Measurements from ENCODE around the gene PCGF1.
A peak's percentile ranks its signal among the peaks of the same experiment; 100 is the strongest.

PCGF1 gene

DNA sequence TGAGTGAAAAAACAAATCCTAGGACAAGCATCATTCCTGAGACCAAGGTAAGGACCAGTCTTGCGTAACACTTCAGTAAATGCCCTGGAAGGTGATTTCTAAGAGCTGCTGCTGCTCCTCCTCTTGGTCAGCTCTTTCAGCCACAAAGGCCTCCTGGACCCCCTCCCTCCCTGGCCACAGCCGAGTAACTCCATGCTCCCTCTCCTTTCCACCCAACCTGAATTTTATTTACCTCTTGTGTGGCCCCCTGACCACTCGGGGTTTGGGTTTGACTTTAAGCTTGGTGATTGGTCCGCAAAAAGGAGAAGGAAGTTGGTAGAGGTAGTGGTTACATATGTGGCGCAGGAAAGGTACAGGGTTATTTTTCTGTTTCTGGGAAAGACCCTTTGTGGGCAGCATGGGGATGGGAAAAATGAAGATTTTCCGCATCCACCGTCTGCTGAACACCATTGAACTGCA is 31.4 kb upstream of the PCGF1 start:
- POLR2A ChIA-PET, result interaction anchor here (0.6 to 2.4 kb wide), 5 partner anchors 9 to 67 kb away, joined by 3 to 12 read pairs (median 4); partner anchors contain the start of genes AUP1, HTRA2 and MRPL53
- DNase-seq (ENCODE audit: extremely low spot score), result peak; percentile 53
- TF ChIP-seq, protein P1, sequence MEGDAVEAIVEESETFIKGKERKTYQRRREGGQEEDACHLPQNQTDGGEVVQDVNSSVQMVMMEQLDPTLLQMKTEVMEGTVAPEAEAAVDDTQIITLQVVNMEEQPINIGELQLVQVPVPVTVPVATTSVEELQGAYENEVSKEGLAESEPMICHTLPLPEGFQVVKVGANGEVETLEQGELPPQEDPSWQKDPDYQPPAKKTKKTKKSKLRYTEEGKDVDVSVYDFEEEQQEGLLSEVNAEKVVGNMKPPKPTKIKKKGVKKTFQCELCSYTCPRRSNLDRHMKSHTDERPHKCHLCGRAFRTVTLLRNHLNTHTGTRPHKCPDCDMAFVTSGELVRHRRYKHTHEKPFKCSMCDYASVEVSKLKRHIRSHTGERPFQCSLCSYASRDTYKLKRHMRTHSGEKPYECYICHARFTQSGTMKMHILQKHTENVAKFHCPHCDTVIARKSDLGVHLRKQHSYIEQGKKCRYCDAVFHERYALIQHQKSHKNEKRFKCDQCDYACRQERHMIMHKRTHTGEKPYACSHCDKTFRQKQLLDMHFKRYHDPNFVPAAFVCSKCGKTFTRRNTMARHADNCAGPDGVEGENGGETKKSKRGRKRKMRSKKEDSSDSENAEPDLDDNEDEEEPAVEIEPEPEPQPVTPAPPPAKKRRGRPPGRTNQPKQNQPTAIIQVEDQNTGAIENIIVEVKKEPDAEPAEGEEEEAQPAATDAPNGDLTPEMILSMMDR (IDR thresholded peaks at IDR 0.05; ENCODE audit: control extremely low read depth, extremely low read depth, low read depth, missing control alignments), result no peak
- CTCF ChIA-PET, result interaction anchor here (0.9 to 3.0 kb wide), 9 partner anchors 8 to 55 kb away, joined by 3 to 19 read pairs (median 5); partner anchors contain the start of genes AUP1 and HTRA2

DNA sequence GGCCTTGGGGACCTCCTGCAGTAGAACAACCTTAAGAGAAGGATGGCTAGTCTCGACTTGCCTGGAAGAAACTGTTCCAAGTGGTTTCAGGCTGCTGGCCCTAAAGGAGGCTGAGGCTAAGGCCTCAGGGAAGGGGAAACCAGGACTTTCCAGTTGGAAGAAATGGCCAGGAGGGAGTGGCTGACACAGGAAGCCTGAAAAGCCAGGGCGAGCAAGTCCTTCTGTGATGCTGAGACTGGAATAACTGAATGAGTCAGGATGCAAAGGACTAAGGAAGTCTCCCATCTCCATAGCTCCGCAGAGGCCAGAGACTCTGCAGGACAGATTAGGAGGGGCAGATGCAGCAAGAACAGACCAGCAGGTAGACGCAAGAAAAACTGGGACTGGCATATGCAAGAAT is 29.6 kb upstream of the PCGF1 start:
- TF ChIP-seq, protein P1 (IDR thresholded peaks at IDR 0.05; ENCODE audit: control extremely low read depth, extremely low read depth, low read depth, missing control alignments), result no peak
- no peak for DNase-seq (ENCODE audit: extremely low spot score)
- CTCF ChIA-PET, result no interaction called here
- POLR2A ChIA-PET, result no interaction called here

DNA sequence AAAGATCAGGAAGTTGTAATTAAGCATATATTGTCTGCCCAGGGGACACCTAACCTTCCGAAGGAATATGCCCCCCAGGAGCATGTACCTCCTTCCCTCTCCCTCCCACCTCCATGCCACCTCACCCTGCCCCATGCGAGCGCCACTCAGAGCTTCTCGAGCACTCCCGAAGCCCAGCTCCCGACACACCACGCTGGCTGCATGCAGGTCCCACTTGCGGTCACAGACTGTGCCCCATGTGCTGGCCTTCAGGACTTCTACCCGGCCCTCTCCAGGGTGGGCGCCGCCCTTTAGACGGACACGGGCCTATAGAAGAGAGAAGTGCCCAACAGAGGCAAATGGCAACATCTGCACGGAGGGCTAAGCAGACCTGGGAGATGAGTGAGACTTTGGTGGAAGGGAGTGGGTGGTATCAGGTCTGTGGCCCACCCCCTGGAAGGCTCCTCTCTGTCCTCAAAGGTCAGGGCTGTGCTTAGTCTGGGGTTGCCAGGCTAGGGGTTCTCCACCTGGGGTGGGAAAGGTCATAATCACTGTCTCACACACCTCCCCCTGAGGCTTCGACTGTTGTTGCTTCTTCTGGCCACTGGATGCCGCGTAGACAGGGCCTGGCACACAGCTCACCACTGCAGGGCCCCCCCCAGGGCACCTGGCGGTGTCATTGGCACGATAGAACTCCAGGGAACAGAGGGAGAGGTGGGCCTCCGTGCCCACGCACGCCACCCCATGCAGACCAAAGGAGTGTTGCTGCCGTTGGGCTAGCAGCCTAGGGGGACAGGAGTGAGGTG is 28.9 kb upstream of the PCGF1 start:
- POLR2A ChIA-PET, result no interaction called here
- TF ChIP-seq, protein P1 (IDR thresholded peaks at IDR 0.05; ENCODE audit: control extremely low read depth, extremely low read depth, low read depth, missing control alignments), result no peak
- CTCF ChIA-PET, result interaction anchor here (1.2 kb wide), 1 partner anchor 29 kb away, joined by 3 read pairs; no protein-coding TSS in a partner anchor

DNA sequence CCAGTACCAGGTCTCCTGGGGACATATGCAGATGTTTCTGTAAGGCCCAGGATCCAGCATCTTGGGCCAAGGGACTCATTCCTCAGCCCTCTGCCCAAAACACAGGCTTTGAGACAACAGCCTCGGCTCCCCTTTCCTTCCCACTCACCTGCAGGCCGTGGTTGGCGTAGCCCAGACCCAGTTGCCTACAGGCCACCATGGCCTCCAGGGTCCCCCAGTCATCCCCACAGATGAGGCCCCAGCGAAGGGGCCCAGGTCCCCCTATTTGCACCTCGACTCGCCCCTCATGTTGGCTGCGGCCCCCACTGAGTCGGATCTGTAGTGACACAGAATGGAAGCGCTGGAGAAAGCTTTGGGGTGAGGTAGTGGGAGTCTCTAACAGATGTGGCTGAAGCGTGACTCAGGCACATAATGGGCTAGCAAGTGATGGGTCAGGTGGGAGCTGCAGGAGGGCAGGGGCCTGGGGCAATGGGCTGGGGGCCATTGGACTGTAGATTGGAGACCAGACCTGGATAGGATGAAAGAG is 28.0 kb upstream of the PCGF1 start:
- no peak for DNase-seq (ENCODE audit: extremely low spot score)
- ChIA-PET CTCF (interaction anchor here (1.2 kb wide), 1 partner anchor 29 kb away, joined by 3 read pairs; no protein-coding TSS in a partner anchor), POLR2A (no interaction called here)
- TF ChIP-seq, protein P1 (IDR thresholded peaks at IDR 0.05; ENCODE audit: control extremely low read depth, extremely low read depth, low read depth, missing control alignments), result no peak

More for the DNA sequence above, 28.9 kb upstream of the PCGF1 start:
- DNase-seq (ENCODE audit: extremely low spot score), result no peak

DNA sequence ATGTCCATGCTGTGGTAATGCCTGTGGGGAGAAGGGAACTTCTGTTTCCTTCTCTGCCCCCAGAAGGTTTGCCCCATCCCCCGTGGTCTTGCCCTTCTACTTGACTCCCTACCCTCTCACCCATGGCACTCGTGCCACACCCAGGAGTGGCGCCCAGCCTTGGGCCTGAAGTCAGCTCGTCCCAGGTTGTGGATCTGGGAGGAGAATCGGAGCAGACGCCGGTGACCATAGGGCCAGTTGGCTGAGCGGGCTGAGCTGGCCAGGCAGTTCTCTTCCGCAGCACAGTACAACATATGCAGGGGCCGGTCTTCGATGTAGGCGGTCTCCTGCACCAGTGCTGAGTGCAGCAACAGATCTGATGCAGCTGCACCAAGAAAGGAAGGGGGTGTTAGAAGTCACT is 26.9 kb upstream of the PCGF1 start:
- CTCF ChIA-PET, result interaction anchor here (0.9 to 9.3 kb wide), 6 partner anchors 10 to 59 kb away, joined by 3 to 76 read pairs (median 10); partner anchors contain the start of genes CCDC142 and TTC31
- TF ChIP-seq, protein P1 (IDR thresholded peaks at IDR 0.05; ENCODE audit: control extremely low read depth, extremely low read depth, low read depth, missing control alignments), result no peak
- no peak for DNase-seq (ENCODE audit: extremely low spot score)
- POLR2A ChIA-PET, result no interaction called here

DNA sequence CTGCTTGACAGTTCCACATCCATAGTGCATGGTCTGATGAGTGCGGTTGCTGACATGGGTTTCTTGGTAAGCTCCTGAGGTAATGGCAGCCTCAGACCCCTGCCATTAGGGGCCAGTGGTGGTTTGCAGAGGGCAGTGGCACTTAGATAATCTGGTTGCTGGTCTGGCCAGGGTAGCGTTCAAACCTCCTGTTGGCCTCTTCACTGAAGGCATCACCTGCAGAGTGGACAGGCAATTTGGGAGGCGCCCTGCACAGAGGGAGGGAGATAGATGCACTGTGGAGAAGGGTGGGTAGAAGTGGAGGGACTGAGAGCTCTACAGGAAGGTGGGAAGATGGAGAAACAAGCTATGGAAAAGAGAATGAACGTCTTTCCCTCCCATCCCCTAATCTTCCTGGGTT is 26.0 kb upstream of the PCGF1 start:
- ChIA-PET POLR2A (no interaction called here), CTCF (interaction anchor here (1.2 to 9.3 kb wide), 7 partner anchors 11 to 54 kb away, joined by 4 to 76 read pairs (median 16); partner anchors contain the start of genes CCDC142 and TTC31)
- TF ChIP-seq, protein P1 (IDR thresholded peaks at IDR 0.05; ENCODE audit: control extremely low read depth, extremely low read depth, low read depth, missing control alignments), result no peak
- DNase-seq (ENCODE audit: extremely low spot score), result no peak

All from GM10248 (cell line).